Peyer's patch (tissue), 4 donors: ENCODE data around the gene GTF2A1L.

Experiments used
- CTCF ChIP-seq, 6 experiments: fragments of 450-650 bp in 4 of 6; fragments of 200-600 bp in 2 of 6; sonication (generic) in 1 of 6; IDR thresholded peaks; one replicate each; pipeline ENCODE4 v1.5.1; 2017 to 2019; ENCODE audit warnings: antibody characterized with exemption in 6 of 6, mild to moderate bottlenecking in 3 of 6, moderate library complexity in 1 of 6
- POLR2A ChIP-seq, 2 donors: fragments of 450-650 bp; IDR thresholded peaks; one replicate each; pipeline ENCODE4 v1.5.1; 2017; ENCODE audit warnings: antibody characterized with exemption in 2 of 2, mild to moderate bottlenecking in 2 of 2, moderate library complexity in 2 of 2

- TF ChIP-seq POLR2A (IDR thresholded peaks at IDR 0.05) (no peak), CTCF (IDR thresholded peaks at IDR 0.05) (no peak)
Observed at GRCh38 chr2:48674933-48675332, 57.3 kb downstream of the GTF2A1L start.
